ENCODE measurements around the gene GFI1B. TPM values are rescaled to one million over a fixed set of nuclear protein-coding genes. Genes with fewer than 3 reads are reported as not detected.

GFI1B gene
- total RNA-seq, 1 donor from 2014 or later, result not detected

GRCh38 chr9:132998831-132999635, 20.5 kb downstream of the GFI1B start:
- peaks cover 2% of the 10 kb centered on the region for H3K4me1 Mint-ChIP-seq (ENCODE audit: low read depth)
- no peak overlapping the region for H3K27ac Mint-ChIP-seq
- no peaks in the 10 kb centered on the region for H3K9me3 Mint-ChIP-seq
- intact Hi-C loops (cut with micrococcal nuclease), result no loop called here
- H3K4me3 Mint-ChIP-seq (ENCODE audit: low read depth), result no peak overlapping the region
- H3K36me3 Mint-ChIP-seq (ENCODE audit: low read depth), result no peaks in the 10 kb centered on the region
- peaks cover 19% of the 10 kb centered on the region for H3K27me3 Mint-ChIP-seq (ENCODE audit: low read depth)
- no peak for DNase-seq (ENCODE audit: low spot score)

DNA sequence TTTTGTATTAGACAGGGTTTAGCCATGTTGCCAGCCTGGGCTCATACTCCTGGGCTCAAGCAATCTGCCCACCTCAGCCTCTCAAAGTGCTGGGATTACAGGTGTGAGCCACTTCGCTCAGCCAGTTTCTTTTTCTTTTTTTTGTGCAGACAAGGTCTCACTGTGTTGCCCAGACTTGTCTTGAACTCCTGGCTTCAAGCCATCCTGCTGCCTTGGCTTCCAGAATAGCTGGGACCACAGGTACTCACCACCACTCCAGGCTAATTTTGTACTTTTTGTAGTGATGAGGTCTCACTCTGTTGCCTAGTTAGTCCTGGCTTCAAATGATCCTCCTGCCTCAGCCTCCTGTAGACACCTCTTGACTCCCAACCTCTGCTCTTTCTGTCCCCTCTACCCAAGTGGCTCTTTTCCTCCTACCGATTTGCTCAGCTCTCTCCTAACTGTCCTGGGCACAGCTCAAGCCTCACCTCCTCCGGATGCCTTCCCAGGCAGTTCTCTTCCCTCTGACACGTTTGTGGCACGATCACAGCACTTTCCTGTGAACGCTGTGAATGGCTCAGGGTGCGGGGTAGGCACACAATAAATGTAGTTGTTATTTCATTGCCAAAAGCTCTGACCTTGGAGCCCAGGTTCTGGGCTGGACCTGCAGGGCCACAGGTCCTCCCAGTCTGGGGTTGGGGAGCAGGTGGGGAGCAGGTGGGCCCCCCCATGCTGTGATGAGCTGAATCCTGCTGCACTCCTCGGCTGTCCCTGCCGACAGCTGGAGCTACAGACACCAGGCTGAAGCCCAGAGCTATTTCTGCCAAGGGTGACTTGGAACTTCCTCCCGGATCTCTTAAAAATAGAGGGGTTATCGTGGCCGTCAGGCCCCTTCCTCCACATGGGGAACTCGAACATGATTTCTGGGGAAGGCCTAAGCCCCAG, 23.9 kb downstream of the GFI1B start:
- H3K27ac Mint-ChIP-seq, result no peak overlapping the region
- intact Hi-C loops (cut with micrococcal nuclease), result no loop called here
- no peak for DNase-seq (ENCODE audit: low spot score)
- no peaks in the 10 kb centered on the region for H3K36me3 Mint-ChIP-seq (ENCODE audit: low read depth)
- no peaks in the 10 kb centered on the region for H3K4me1 Mint-ChIP-seq (ENCODE audit: low read depth)
- H3K4me3 Mint-ChIP-seq (ENCODE audit: low read depth), result no peak overlapping the region
- peaks cover 23% of the 10 kb centered on the region for H3K27me3 Mint-ChIP-seq (ENCODE audit: low read depth)
- H3K9me3 Mint-ChIP-seq, result no peaks in the 10 kb centered on the region

- intact Hi-C loops (cut with micrococcal nuclease), result no loop called here
These were observed 24.6 kb downstream of the GFI1B start for GRCh38 chr9:133003071-133003461.

GRCh38 chr9:133003671-133004090, 25.2 kb downstream of the GFI1B start:
- no peaks in the 10 kb centered on the region for H3K9me3 Mint-ChIP-seq
- DNase-seq (ENCODE audit: low spot score), result no peak
- peaks cover 24% of the 10 kb centered on the region for H3K27me3 Mint-ChIP-seq (ENCODE audit: low read depth)
- intact Hi-C loops (cut with micrococcal nuclease), result no loop called here
- no peak overlapping the region for H3K4me3 Mint-ChIP-seq (ENCODE audit: low read depth)
- no peak overlapping the region for H3K27ac Mint-ChIP-seq
- no peaks in the 10 kb centered on the region for H3K36me3 Mint-ChIP-seq (ENCODE audit: low read depth)
- H3K4me1 Mint-ChIP-seq (ENCODE audit: low read depth), result no peaks in the 10 kb centered on the region

More at GRCh38 chr9:133003071-133003461, 24.6 kb downstream of the GFI1B start:
- DNase-seq (ENCODE audit: low spot score), result no peak
- Mint-ChIP-seq H3K4me1 (ENCODE audit: low read depth) (no peaks in the 10 kb centered on the region), H3K9me3 (no peaks in the 10 kb centered on the region), H3K4me3 (ENCODE audit: low read depth) (no peak overlapping the region), H3K36me3 (ENCODE audit: low read depth) (no peaks in the 10 kb centered on the region), H3K27me3 (ENCODE audit: low read depth) (peaks cover 22% of the 10 kb centered on the region), H3K27ac (no peak overlapping the region)

GRCh38 chr9:133004091-133004998, 25.9 kb downstream of the GFI1B start:
- H3K36me3 Mint-ChIP-seq (ENCODE audit: low read depth), result no peaks in the 10 kb centered on the region

DNA sequence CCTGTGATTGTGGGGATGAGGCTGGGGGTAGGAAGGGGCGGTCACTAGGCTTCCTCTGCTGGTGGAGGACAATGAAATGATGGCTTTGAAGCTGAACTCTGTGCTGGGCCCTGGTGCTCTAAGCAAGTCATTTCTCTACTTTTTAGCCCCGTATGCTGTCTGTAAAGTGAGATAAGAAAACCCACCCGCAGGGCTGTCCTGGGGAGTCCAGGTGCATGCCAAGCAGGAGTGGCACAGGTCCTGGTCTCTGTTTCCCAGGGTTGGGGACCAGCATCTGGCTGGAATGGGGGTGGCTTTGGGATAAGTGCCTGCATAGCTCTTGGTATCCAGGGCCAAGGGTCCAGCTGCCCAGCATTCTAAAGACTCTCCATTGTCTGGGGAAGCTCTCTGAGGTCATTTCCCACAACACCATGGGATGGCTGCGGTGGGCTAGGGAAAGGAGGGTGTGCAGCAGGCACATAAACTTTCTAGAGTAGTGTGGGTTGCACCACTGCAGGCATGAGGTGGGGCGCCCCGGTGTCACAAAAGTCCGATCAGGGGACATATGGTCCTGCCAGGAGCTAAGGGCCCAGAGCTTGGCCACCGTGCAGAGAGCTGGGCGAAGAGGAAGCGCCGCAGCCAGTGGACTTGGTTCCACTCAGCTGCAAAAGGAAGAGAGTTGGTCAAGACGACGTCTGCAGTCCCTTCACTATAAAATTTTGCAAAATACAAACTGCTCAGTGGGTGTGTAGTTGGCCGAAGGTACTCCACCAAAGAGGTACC, 26.7 kb downstream of the GFI1B start:
- no peaks in the 10 kb centered on the region for H3K9me3 Mint-ChIP-seq
- intact Hi-C loops (cut with micrococcal nuclease), result no loop called here
- DNase-seq (ENCODE audit: low spot score), result no peak
- no peaks in the 10 kb centered on the region for H3K4me1 Mint-ChIP-seq (ENCODE audit: low read depth)
- no peak overlapping the region for H3K4me3 Mint-ChIP-seq (ENCODE audit: low read depth)
- H3K36me3 Mint-ChIP-seq (ENCODE audit: low read depth), result no peaks in the 10 kb centered on the region
- peaks cover 29% of the 10 kb centered on the region for H3K27me3 Mint-ChIP-seq (ENCODE audit: low read depth)
- H3K27ac Mint-ChIP-seq, result no peak overlapping the region

More at GRCh38 chr9:133004091-133004998, 25.9 kb downstream of the GFI1B start:
- Mint-ChIP-seq H3K9me3 (no peaks in the 10 kb centered on the region), H3K27ac (no peak overlapping the region), H3K4me1 (ENCODE audit: low read depth) (no peaks in the 10 kb centered on the region), H3K27me3 (ENCODE audit: low read depth) (peaks cover 27% of the 10 kb centered on the region), H3K4me3 (ENCODE audit: low read depth) (no peak overlapping the region)
- DNase-seq (ENCODE audit: low spot score), result no peak
- intact Hi-C loops (cut with micrococcal nuclease), result no loop called here

GRCh38 chr9:133005957-133006356, 27.5 kb downstream of the GFI1B start:
- no peaks in the 10 kb centered on the region for H3K9me3 Mint-ChIP-seq
- DNase-seq (ENCODE audit: low spot score), result no peak
- no peaks in the 10 kb centered on the region for H3K36me3 Mint-ChIP-seq (ENCODE audit: low read depth)
- H3K27me3 Mint-ChIP-seq (ENCODE audit: low read depth), result peaks cover 27% of the 10 kb centered on the region
- H3K4me3 Mint-ChIP-seq (ENCODE audit: low read depth), result no peak overlapping the region
- no peaks in the 10 kb centered on the region for H3K4me1 Mint-ChIP-seq (ENCODE audit: low read depth)
- H3K27ac Mint-ChIP-seq, result no peak overlapping the region
- intact Hi-C loops (cut with micrococcal nuclease), result no loop called here

- peaks cover 31% of the 10 kb centered on the region for H3K27me3 Mint-ChIP-seq (ENCODE audit: low read depth)
These were observed 28.3 kb downstream of the GFI1B start for GRCh38 chr9:133006731-133007352.

DNA sequence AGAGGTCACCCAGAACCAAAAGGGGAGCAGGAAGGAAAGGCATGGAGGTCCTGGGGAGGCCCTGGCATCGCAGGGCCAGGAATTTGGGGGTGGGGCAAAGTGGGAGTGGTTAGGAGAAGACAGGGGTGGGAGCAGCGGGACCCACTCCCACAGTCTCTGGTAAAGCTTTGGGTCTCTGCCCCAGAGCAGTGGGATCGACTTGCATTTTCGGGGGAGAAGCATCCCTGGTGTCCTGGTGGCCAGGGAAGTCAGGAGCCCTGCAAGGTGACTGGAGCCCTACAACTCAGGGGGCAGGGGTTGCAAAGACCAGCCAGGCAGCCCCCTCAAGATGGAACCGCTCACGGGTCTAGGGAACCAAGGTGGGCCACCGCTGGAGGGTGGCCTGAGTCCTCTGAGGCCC, 29.9 kb downstream of the GFI1B start:
- peaks cover 22% of the 10 kb centered on the region for H3K27me3 Mint-ChIP-seq (ENCODE audit: low read depth)
- intact Hi-C loops (cut with micrococcal nuclease), result no loop called here
- H3K27ac Mint-ChIP-seq, result no peak overlapping the region
- no peaks in the 10 kb centered on the region for H3K4me1 Mint-ChIP-seq (ENCODE audit: low read depth)
- H3K9me3 Mint-ChIP-seq, result no peaks in the 10 kb centered on the region
- H3K36me3 Mint-ChIP-seq (ENCODE audit: low read depth), result no peaks in the 10 kb centered on the region
- DNase-seq (ENCODE audit: low spot score), result no peak
- no peak overlapping the region for H3K4me3 Mint-ChIP-seq (ENCODE audit: low read depth)

More at GRCh38 chr9:133006731-133007352, 28.3 kb downstream of the GFI1B start:
- H3K9me3 Mint-ChIP-seq, result no peaks in the 10 kb centered on the region
- no peaks in the 10 kb centered on the region for H3K36me3 Mint-ChIP-seq (ENCODE audit: low read depth)
- H3K4me1 Mint-ChIP-seq (ENCODE audit: low read depth), result no peaks in the 10 kb centered on the region
- intact Hi-C loops (cut with micrococcal nuclease), result no loop called here
- no peak for DNase-seq (ENCODE audit: low spot score)
- H3K4me3 Mint-ChIP-seq (ENCODE audit: low read depth), result no peak overlapping the region
- no peak overlapping the region for H3K27ac Mint-ChIP-seq

GRCh38 chr9:133008824-133009223, 30.3 kb downstream of the GFI1B start:
- no peaks in the 10 kb centered on the region for H3K4me1 Mint-ChIP-seq (ENCODE audit: low read depth)
- intact Hi-C loops (cut with micrococcal nuclease), result no loop called here
- DNase-seq (ENCODE audit: low spot score), result no peak
- no peaks in the 10 kb centered on the region for H3K36me3 Mint-ChIP-seq (ENCODE audit: low read depth)
- H3K27ac Mint-ChIP-seq, result no peak overlapping the region
- H3K4me3 Mint-ChIP-seq (ENCODE audit: low read depth), result no peak overlapping the region
- H3K9me3 Mint-ChIP-seq, result no peaks in the 10 kb centered on the region
- H3K27me3 Mint-ChIP-seq (ENCODE audit: low read depth), result peaks cover 22% of the 10 kb centered on the region

- DNase-seq (ENCODE audit: low spot score), result no peak
- H3K27ac Mint-ChIP-seq, result no peak overlapping the region
- no peaks in the 10 kb centered on the region for H3K36me3 Mint-ChIP-seq (ENCODE audit: low read depth)
- H3K4me3 Mint-ChIP-seq (ENCODE audit: low read depth), result no peak overlapping the region
- intact Hi-C loops (cut with micrococcal nuclease), result no loop called here
- H3K9me3 Mint-ChIP-seq, result no peaks in the 10 kb centered on the region
- H3K4me1 Mint-ChIP-seq (ENCODE audit: low read depth), result no peaks in the 10 kb centered on the region
- peaks cover 25% of the 10 kb centered on the region for H3K27me3 Mint-ChIP-seq (ENCODE audit: low read depth)
These were observed 31.6 kb downstream of the GFI1B start for GRCh38 chr9:133009906-133010582.
